Measurements from ENCODE around the gene GDPD5.

- TF ChIP-seq GATA2 (IDR thresholded peaks at IDR 0.05; ENCODE audit: low read depth, low read length) (no peak), GATA3 (IDR thresholded peaks at IDR 0.05; ENCODE audit: low read depth, low read length) (no peak)
Measured at GRCh38 chr11:75424396-75424795, 101.3 kb downstream of the GDPD5 start.

Measured in SH-SY5Y (cell line).